Bronchial smooth muscle cell (primary cell): ENCODE measurements around the gene DOK7. TPM values are rescaled to one million over a fixed set of nuclear protein-coding genes. Genes with fewer than 3 reads are reported as not detected.

Experiments
- total RNA-seq: library from RNA; depleted of rRNA; stranded (reverse); fragments of >200 nt; gene quantifications from 2 replicates; pipeline ENCODE4 v1.2.1, GENCODE V29; 2014

Gene DOK7, protein sequence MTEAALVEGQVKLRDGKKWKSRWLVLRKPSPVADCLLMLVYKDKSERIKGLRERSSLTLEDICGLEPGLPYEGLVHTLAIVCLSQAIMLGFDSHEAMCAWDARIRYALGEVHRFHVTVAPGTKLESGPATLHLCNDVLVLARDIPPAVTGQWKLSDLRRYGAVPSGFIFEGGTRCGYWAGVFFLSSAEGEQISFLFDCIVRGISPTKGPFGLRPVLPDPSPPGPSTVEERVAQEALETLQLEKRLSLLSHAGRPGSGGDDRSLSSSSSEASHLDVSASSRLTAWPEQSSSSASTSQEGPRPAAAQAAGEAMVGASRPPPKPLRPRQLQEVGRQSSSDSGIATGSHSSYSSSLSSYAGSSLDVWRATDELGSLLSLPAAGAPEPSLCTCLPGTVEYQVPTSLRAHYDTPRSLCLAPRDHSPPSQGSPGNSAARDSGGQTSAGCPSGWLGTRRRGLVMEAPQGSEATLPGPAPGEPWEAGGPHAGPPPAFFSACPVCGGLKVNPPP
- under 0.01 and 0.09 TPM in 2 replicates for total RNA-seq

DNA sequence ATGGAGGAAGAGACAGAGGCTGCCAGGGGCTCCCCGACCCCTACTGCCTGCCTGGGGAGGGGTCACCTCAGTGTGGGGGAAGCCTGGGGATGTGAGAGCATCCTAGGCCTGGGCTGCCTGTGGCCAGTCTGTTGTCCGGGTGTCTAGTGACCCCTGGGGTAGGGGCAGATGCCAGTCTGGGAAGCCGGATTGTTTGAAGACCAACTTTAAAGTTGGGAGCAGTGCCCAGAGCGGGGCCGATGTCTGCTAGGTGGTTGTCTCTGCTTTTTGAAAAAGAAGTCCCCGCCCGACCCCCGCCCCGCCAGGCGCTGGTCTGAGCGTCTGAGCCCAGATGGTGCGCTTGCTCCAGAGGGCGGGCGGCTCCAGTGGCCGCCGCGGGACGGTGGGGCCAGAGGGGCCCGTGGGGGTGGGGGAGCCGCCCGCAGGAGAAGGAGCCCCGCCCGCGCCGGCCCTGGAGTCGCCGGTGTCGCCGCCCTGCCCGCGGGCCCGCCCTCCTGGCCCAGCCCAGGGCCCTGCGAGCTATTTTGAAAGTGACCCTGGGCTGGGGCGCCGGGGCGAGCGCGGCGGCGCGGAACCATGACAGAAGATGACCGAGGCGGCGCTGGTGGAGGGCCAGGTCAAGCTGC is at the start of gene DOK7:
Gene DOK7 (plus strand): TSS at position 517 of the 626 bp plus-strand sequence. CDS start 70 bp downstream, at position 587.

GRCh38 chr4:3441501-3442459 is 21.3 kb upstream of the DOK7 start, which contains the start of gene HGFAC:
Gene HGFAC (plus strand): TSS chr4:3441968. CDS start chr4:3442002, 34 bp downstream.

DNA sequence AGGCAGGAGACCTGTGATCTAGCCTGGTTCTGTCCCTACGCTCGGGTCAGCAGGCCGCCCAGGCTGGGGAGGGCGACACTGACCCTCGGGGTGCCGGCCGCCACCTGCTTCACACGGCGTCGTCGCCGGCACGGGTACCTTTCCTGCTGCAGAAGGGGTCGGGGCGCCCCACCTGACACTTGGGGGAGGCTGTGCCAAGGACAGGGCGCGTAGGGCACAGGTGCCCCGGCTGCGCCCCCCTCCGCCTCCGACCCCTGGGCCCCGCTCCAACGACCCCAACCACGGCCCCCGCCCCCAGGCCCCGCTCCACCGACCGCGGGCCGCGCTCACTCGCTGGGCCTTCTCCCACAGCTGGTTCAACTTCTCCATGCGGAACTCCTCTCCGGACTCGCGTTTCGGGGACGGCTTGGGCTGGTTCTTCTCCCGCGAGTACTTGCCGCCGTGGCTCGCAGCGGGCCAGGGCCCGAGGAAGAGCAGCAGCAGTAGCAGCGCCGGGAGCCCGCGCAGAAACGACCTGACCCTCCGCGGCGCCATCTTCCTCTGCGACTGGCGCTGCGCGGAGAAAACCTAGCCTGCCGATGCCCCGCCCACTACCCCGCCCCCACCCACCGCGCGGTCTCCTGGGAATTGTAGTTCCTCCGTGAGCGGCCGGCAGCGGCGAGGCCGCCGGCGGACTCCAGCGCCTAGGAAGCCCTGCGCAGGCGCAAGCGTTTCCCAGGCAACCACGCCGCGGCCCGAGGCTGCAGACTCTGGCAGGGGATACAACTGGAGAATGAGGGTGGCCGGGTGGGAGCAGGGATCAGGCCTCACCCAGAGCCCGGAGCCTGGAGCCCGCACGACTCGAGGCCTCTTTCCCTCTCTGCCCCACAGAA is 69.0 kb downstream of the DOK7 start, which contains the start of gene LRPAP1:
Gene LRPAP1 (minus strand): TSS at position 544 of the 872 bp plus-strand sequence. CDS start 10 bp downstream, at position 534.

Other genes with a start within 250 kb of the DOK7 start
- 0.32 and 0.60 TPM in 2 replicates for gene MSANTD1, start 214.1 kb upstream of the DOK7 start, total RNA-seq
- gene RGS12, start 170.3 kb upstream of the DOK7 start, total RNA-seq = 19.5 and 25.2 TPM in 2 replicates
- under 0.01 and 0.26 TPM in 2 replicates for gene HGFAC, start 21.3 kb upstream of the DOK7 start, total RNA-seq
- gene LRPAP1, start 69.1 kb downstream of the DOK7 start, total RNA-seq = 96.0 and 110 TPM in 2 replicates